UCSD-AML1 (cell line): Measurements from ENCODE around the gene ATP8A1.
A peak's percentile ranks its signal among the peaks of the same experiment; 100 is the strongest.
"Not testable (repeated sequence)": the region's sequence is repeated elsewhere in the genome, so short reads cannot be mapped to it uniquely, and the experiment has no call there.

ENCODE experiments used
- DNase-seq: peaks from one replicate; lab custom pipeline; 2025; ENCODE audit not compliant: unreplicated experiment; lab: John Stamatoyannopoulos, UW

Gene ATP8A1

GRCh38 chr4:42656944-42657792, at the start of gene ATP8A1:
ATP8A1 (minus strand) TSS chr4:42657105; CDS start chr4:42656873, 232 bp downstream.
- DNase-seq, result peak; percentile 95

- DNase-seq, result no peak
These were observed 49.2 kb upstream of the ATP8A1 start for GRCh38 chr4:42706086-42706485.

- DNase-seq, result no peak
These were observed 46.9 kb upstream of the ATP8A1 start for GRCh38 chr4:42703813-42704212.

- DNase-seq, result no peak
These were observed 46.0 kb upstream of the ATP8A1 start for GRCh38 chr4:42702895-42703294.

- DNase-seq, result not testable (repeated sequence)
These were observed 44.9 kb upstream of the ATP8A1 start for GRCh38 chr4:42701780-42702179.

GRCh38 chr4:42690537-42690936, 33.6 kb upstream of the ATP8A1 start:
- no peak for DNase-seq

GRCh38 chr4:42683393-42683792, 26.5 kb upstream of the ATP8A1 start:
- DNase-seq, result no peak

GRCh38 chr4:42678512-42678911, 21.6 kb upstream of the ATP8A1 start:
- no peak for DNase-seq

- no peak for DNase-seq
These were observed 19.4 kb upstream of the ATP8A1 start for GRCh38 chr4:42676066-42676951.

GRCh38 chr4:42673082-42673425, 16.1 kb upstream of the ATP8A1 start:
- peak; percentile 6 for DNase-seq

GRCh38 chr4:42672359-42673081, 15.6 kb upstream of the ATP8A1 start:
- DNase-seq, result no peak

GRCh38 chr4:42671431-42672194, 14.7 kb upstream of the ATP8A1 start:
- peak; percentile 9 for DNase-seq

GRCh38 chr4:42658261-42658660, 1.4 kb upstream of the ATP8A1 start:
- no peak for DNase-seq

GRCh38 chr4:42656679-42656943, 294 bp downstream of the ATP8A1 start:
- DNase-seq, result no peak

GRCh38 chr4:42655921-42656678, 805 bp downstream of the ATP8A1 start:
- peak; percentile 55 for DNase-seq

GRCh38 chr4:42655269-42655637, 1.7 kb downstream of the ATP8A1 start:
- no peak for DNase-seq

- DNase-seq, result no peak
These were observed 2.2 kb downstream of the ATP8A1 start for GRCh38 chr4:42654631-42655268.

GRCh38 chr4:42653626-42654560, 3.0 kb downstream of the ATP8A1 start:
- DNase-seq, result no peak
